ENCODE results near the gene ITGBL1. TPM values are rescaled to one million over a fixed set of nuclear protein-coding genes. Genes with fewer than 3 reads are reported as not detected.

The ITGBL1 gene
- total and polyA plus RNA-seq, 9 donors = 0.45 to 9.3 (median 1.8) TPM

- Histone ChIP-seq H3K4me1 (ENCODE audit: insufficient read depth) (no peaks in the 10 kb centered on the region), H3K4me3 (no peak overlapping the region), H3K27me3 (no peaks in the 10 kb centered on the region), H3K36me3 (no peaks in the 10 kb centered on the region), H3K27ac (no peak overlapping the region), H3K9me3 (no peaks in the 10 kb centered on the region)
- TF ChIP-seq POLR2A (IDR thresholded peaks at IDR 0.05) (no peak), EP300 (IDR thresholded peaks at IDR 0.05) (no peak), CTCF (IDR thresholded peaks at IDR 0.05) (no peak)
- no peak for DNase-seq
- intact Hi-C loops (cut with DNase I) = no loop called here
- 83 to 91% (median 89%) methylated on average over 5 of the region's 5 CpGs for WGBS, 3 donors
These were observed 35.0 kb upstream of the ITGBL1 start for GRCh38 chr13:101417501-101417900.

- TF ChIP-seq CTCF (IDR thresholded peaks at IDR 0.05) (no peak), EP300 (IDR thresholded peaks at IDR 0.05) (no peak), POLR2A (IDR thresholded peaks at IDR 0.05) (no peak)
- H3K4me1 ChIP-seq (ENCODE audit: insufficient read depth) = no peaks in the 10 kb centered on the region
- no peak overlapping the region for H3K4me3 ChIP-seq
- intact Hi-C loops (cut with DNase I) = no loop called here
- WGBS, 3 donors = 93 to 96% (median 95%) methylated on average over 2 of the region's 2 CpGs
- no peaks in the 10 kb centered on the region for H3K36me3 ChIP-seq
- H3K9me3 ChIP-seq = no peaks in the 10 kb centered on the region
- no peak overlapping the region for H3K27ac ChIP-seq
- no peaks in the 10 kb centered on the region for H3K27me3 ChIP-seq
- no peak for DNase-seq
These were observed 28.6 kb upstream of the ITGBL1 start for GRCh38 chr13:101423872-101424271.

GRCh38 chr13:101424381-101425155, 27.9 kb upstream of the ITGBL1 start:
- Histone ChIP-seq H3K4me3 (no peak overlapping the region), H3K27ac (no peak overlapping the region), H3K4me1 (ENCODE audit: insufficient read depth) (no peaks in the 10 kb centered on the region), H3K36me3 (no peaks in the 10 kb centered on the region), H3K9me3 (no peaks in the 10 kb centered on the region), H3K27me3 (no peaks in the 10 kb centered on the region)
- intact Hi-C loops (cut with DNase I) = no loop called here
- TF ChIP-seq EP300 (IDR thresholded peaks at IDR 0.05) = no peak
- no peak for TF ChIP-seq CTCF (IDR thresholded peaks at IDR 0.05)
- TF ChIP-seq POLR2A (IDR thresholded peaks at IDR 0.05) = no peak
- 37 to 42% (median 42%) methylated on average over 6 of the region's 6 CpGs for WGBS, 3 donors
- DNase-seq = no peak

GRCh38 chr13:101425156-101425471, 27.4 kb upstream of the ITGBL1 start:
- intact Hi-C loops (cut with DNase I) = no loop called here
- H3K27ac ChIP-seq = no peak overlapping the region
- no peaks in the 10 kb centered on the region for H3K4me1 ChIP-seq (ENCODE audit: insufficient read depth)
- DNase-seq = no peak
- H3K36me3 ChIP-seq = no peaks in the 10 kb centered on the region
- no peaks in the 10 kb centered on the region for H3K9me3 ChIP-seq
- TF ChIP-seq EP300 (IDR thresholded peaks at IDR 0.05) (no peak), POLR2A (IDR thresholded peaks at IDR 0.05) (no peak), CTCF (IDR thresholded peaks at IDR 0.05) (no peak)
- H3K27me3 ChIP-seq = no peaks in the 10 kb centered on the region
- 84 to 96% (median 85%) methylated on average over 3 of the region's 3 CpGs for WGBS, 3 donors
- H3K4me3 ChIP-seq = no peak overlapping the region

All from ovary (tissue), 9 donors.